ENCODE measurements around the gene ADPRS.

The ADPRS gene

GRCh38 chr1:36112823-36113222, 24.1 kb downstream of the ADPRS start:
- DNase-seq, result no peak

GRCh38 chr1:36114371-36114770, 25.7 kb downstream of the ADPRS start:
- no peak for DNase-seq

GRCh38 chr1:36115200-36115669, 26.5 kb downstream of the ADPRS start:
- no peak for DNase-seq

- DNase-seq, result no peak
These were observed 27.2 kb downstream of the ADPRS start for GRCh38 chr1:36115931-36116330.

GRCh38 chr1:36116901-36117300, 28.2 kb downstream of the ADPRS start:
- DNase-seq, result no peak

- DNase-seq, result no peak
These were observed 29.9 kb downstream of the ADPRS start for GRCh38 chr1:36118447-36119204.

GRCh38 chr1:36119456-36119855, 30.8 kb downstream of the ADPRS start:
- DNase-seq, result no peak

- DNase-seq, result no peak
These were observed 33.7 kb downstream of the ADPRS start for GRCh38 chr1:36122062-36123030.

- peak in 1 of 2 donors; percentile 34 for DNase-seq
These were observed 34.7 kb downstream of the ADPRS start for GRCh38 chr1:36123356-36123755.

- DNase-seq, result no peak
These were observed 35.9 kb downstream of the ADPRS start for GRCh38 chr1:36124404-36125128.

- DNase-seq, result no peak
These were observed 36.7 kb downstream of the ADPRS start, which contains the start of gene COL8A2 for GRCh38 chr1:36125129-36125991. COL8A2 (minus strand) TSS chr1:36125222; CDS start chr1:36100242, 24,980 bp downstream.

GRCh38 chr1:36126005-36126716, 37.5 kb downstream of the ADPRS start:
- no peak for DNase-seq

- no peak for DNase-seq
These were observed 38.3 kb downstream of the ADPRS start for GRCh38 chr1:36126797-36127500.

GRCh38 chr1:36128126-36128904, 39.6 kb downstream of the ADPRS start:
- DNase-seq, result no peak

GRCh38 chr1:36128905-36129206, 40.2 kb downstream of the ADPRS start:
- no peak for DNase-seq

GRCh38 chr1:36132029-36132428, 43.3 kb downstream of the ADPRS start:
- no peak for DNase-seq

- no peak for DNase-seq
These were observed 44.8 kb downstream of the ADPRS start for GRCh38 chr1:36133484-36133883.

- DNase-seq, result no peak
These were observed 45.3 kb downstream of the ADPRS start for GRCh38 chr1:36134031-36134430.

- peak in 1 of 2 donors; percentile 41 for DNase-seq
These were observed 46.0 kb downstream of the ADPRS start for GRCh38 chr1:36134505-36135329.

Measured in hippocampal formation (tissue), 2 donors.